ENCODE results near the gene CARHSP1. TPM values are rescaled to one million over a fixed set of nuclear protein-coding genes. Genes with fewer than 3 reads are reported as not detected.

The CARHSP1 gene
- total and polyA plus RNA-seq, 8 donors = 19.8 to 78.7 (median 32.3) TPM

- ATAC-seq (no peak), FAIRE-seq (no peak), DNase-seq (no peak)
- Histone ChIP-seq H3K4me3 (no peak overlapping the region), H3K9me3 (no peaks in the 10 kb centered on the region), H3K27me3 (no peaks in the 10 kb centered on the region), H3K4me1 (peaks cover 8 to 23% (median 17%) of the 10 kb centered on the region in 3 donors), H3K36me3 (peaks cover 0 to 51% (median 7%) of the 10 kb centered on the region in 3 donors), H3K27ac (no peak overlapping the region)
- intact Hi-C loops (cut with DNase I) = no loop called here
- no peak for TF ChIP-seq CTCF (IDR thresholded peaks at IDR 0.05)
- WGBS, 2 donors = 92 to 98% methylated on average over 4 of the region's 4 CpGs
Observed at GRCh38 chr16:8912793-8913192, 44.0 kb upstream of the CARHSP1 start.

GRCh38 chr16:8910811-8911210 is 42.0 kb upstream of the CARHSP1 start:
- TF ChIP-seq CTCF (IDR thresholded peaks at IDR 0.05) = no peak
- no peak overlapping the region for H3K4me3 ChIP-seq
- no peaks in the 10 kb centered on the region for H3K27me3 ChIP-seq
- H3K36me3 ChIP-seq = peaks cover 0 to 64% (median 10%) of the 10 kb centered on the region in 3 donors
- FAIRE-seq (no peak), DNase-seq (no peak), ATAC-seq (no peak)
- H3K27ac ChIP-seq = no peak overlapping the region
- no peaks in the 10 kb centered on the region for H3K9me3 ChIP-seq
- WGBS, 2 donors = 54 to 63% methylated on average over 1 of the region's 1 CpG
- peaks cover 8 to 23% (median 17%) of the 10 kb centered on the region in 3 donors for H3K4me1 ChIP-seq
- intact Hi-C loops (cut with DNase I) = no loop called here

GRCh38 chr16:8908810-8909468 is 40.1 kb upstream of the CARHSP1 start:
- WGBS, 2 donors = 87 to 91% methylated on average over 8 of the region's 8 CpGs
- no peak for TF ChIP-seq CTCF (IDR thresholded peaks at IDR 0.05)

GRCh38 chr16:8907096-8907495 is 38.3 kb upstream of the CARHSP1 start:
- TF ChIP-seq CTCF (IDR thresholded peaks at IDR 0.05) = no peak
- H3K27ac ChIP-seq = no peak overlapping the region
- no peaks in the 10 kb centered on the region for H3K9me3 ChIP-seq
- intact Hi-C loops (cut with DNase I) = no loop called here
- H3K4me1 ChIP-seq = peaks cover 0 to 13% (median 11%) of the 10 kb centered on the region in 3 donors
- no peaks in the 10 kb centered on the region for H3K27me3 ChIP-seq
- no peak for FAIRE-seq
- H3K36me3 ChIP-seq = peaks cover 0 to 83% (median 31%) of the 10 kb centered on the region in 3 donors
- DNase-seq = no peak
- ATAC-seq = no peak
- 74 to 87% methylated on average over 4 of the region's 4 CpGs for WGBS, 2 donors
- H3K4me3 ChIP-seq = no peak overlapping the region

More at GRCh38 chr16:8908810-8909468, 40.1 kb upstream of the CARHSP1 start:
- no peak for FAIRE-seq
- Histone ChIP-seq H3K4me3 (no peak overlapping the region), H3K36me3 (peaks cover 0 to 69% (median 14%) of the 10 kb centered on the region in 3 donors), H3K4me1 (peaks cover 0 to 23% (median 17%) of the 10 kb centered on the region in 3 donors), H3K27me3 (no peaks in the 10 kb centered on the region), H3K27ac (no peak overlapping the region), H3K9me3 (no peaks in the 10 kb centered on the region)
- DNase-seq = no peak
- intact Hi-C loops (cut with DNase I) = no loop called here
- ATAC-seq = no peak

Data from pancreas (tissue), 10 donors.